Thyroid gland (tissue), 4 donors: ENCODE results near the gene STARD9.

Source experiments
- POLR2A ChIP-seq, 2 donors: fragments of 450-650 bp; IDR thresholded peaks; one replicate each; pipeline ENCODE4 v1.6.1; 2017; ENCODE audit warnings: antibody characterized with exemption in 2 of 2, mild to moderate bottlenecking in 2 of 2, moderate library complexity in 1 of 2
- TF ChIP-seq, protein P1 (sequence below), 6 experiments: fragments of 200-600 bp in 3 of 6; fragments of 450-650 bp in 3 of 6; sonication (generic) in 3 of 6; IDR thresholded peaks; one replicate each; pipeline ENCODE4 v1.5.1; 2016 to 2019; ENCODE audit warnings: antibody characterized with exemption in 6 of 6, mild to moderate bottlenecking in 2 of 6, inconsistent platforms in 1 of 6, moderate library complexity in 1 of 6

DNA sequence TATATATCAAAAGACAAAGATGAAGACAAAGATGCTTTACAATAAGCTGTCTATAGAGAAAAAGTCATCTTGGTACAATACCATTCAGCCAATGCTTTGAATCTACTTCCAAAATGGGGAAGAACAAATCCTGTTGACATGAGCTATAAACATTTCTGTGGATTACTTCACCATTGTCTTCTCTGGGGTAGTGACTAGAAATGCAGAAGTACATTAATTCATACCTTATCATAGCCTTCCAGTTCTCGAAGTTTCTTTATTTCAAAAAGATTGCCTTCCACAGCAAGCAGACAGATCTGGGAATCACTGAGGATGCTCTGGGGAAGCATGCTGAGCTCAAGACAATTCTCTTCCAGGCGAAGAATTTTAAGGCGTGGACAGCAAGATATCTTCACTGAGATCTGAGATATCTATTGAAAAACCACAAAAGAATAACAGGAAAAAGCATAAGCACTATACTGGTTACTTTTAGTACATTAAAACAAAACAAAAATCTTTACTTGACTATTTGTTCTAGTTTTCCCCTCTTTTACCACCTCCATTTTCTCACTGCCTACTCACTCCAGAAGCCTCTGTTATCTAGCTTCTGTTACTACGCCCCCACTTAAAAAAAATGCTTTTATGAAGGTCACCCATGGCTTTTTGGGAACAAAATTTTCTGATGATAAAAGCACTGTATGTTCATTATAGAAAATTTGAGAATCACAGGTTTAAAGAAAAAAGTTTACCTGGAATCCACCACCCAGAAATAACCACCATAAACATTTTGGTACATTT lies 30.4 kb upstream of the STARD9 start:
- TF ChIP-seq, protein P1, sequence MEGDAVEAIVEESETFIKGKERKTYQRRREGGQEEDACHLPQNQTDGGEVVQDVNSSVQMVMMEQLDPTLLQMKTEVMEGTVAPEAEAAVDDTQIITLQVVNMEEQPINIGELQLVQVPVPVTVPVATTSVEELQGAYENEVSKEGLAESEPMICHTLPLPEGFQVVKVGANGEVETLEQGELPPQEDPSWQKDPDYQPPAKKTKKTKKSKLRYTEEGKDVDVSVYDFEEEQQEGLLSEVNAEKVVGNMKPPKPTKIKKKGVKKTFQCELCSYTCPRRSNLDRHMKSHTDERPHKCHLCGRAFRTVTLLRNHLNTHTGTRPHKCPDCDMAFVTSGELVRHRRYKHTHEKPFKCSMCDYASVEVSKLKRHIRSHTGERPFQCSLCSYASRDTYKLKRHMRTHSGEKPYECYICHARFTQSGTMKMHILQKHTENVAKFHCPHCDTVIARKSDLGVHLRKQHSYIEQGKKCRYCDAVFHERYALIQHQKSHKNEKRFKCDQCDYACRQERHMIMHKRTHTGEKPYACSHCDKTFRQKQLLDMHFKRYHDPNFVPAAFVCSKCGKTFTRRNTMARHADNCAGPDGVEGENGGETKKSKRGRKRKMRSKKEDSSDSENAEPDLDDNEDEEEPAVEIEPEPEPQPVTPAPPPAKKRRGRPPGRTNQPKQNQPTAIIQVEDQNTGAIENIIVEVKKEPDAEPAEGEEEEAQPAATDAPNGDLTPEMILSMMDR (IDR thresholded peaks at IDR 0.05) = no peak
- no peak for TF ChIP-seq POLR2A (IDR thresholded peaks at IDR 0.05)
